Measurements from ENCODE around the gene PRIMA1. TPM values are rescaled to one million over a fixed set of nuclear protein-coding genes. Genes with fewer than 3 reads are reported as not detected.

PRIMA1 gene
- total RNA-seq, 2 donors from 2014 or later, result not detected

DNA sequence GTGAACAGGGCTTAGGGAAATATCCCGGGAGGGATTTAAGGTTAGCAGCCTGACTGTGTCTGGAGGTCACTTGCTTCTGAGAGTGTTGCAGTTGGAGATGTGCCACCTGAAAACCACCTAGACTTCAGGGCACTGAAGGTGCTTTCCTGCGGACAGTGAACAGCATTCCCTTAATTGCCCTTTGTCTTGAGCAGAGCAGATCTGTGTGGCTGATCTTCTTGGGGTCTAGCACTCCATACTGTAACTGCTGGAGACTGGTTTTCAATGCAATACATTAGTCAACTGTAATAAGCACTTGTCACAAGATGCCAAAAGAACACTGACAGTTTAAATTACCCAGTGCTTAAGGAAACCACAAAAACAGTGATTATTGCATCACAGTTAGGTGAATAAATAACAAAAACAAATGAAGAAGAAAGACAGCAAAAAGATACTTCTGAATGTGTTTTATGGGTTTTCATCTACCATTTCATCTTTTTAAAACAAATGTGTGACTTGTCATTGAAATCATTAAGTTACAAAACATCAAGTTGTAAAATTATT is 111.8 kb downstream of the PRIMA1 start:
- DNase-seq (no peak), ATAC-seq (replicated peaks in 1 of 2) (no peak)
- Mint-ChIP-seq H3K9me3 (no peaks in the 10 kb centered on the region), H3K4me3 (no peak overlapping the region), H3K27me3 (ENCODE audit: low read depth) (peaks cover 28% of the 10 kb centered on the region), H3K4me1 (ENCODE audit: low read depth) (no peaks in the 10 kb centered on the region), H3K36me3 (ENCODE audit: insufficient read depth in 2 of 2) (no peaks in the 10 kb centered on the region), H3K27ac (no peak overlapping the region)

DNA sequence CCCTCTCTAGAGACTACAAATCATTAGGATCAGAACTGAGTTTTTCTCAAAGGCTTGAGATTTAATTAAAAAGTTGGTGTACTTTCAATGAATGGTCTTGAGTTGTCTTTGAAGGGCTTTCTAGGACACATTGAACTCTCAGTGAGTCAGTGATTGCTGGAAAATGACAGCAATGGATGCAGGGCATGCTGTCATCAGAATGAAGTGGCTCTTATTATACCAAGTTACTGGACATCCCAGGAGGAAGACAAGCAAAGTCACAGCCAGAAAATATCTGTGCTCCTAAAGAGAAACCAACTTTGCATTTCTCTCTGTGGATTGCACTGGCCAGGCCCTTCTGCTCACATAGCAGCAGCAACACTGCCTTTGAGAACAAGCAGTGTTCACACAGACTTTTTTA is 112.6 kb downstream of the PRIMA1 start:
- ATAC-seq (replicated peaks in 1 of 2) (no peak), DNase-seq (no peak)
- Mint-ChIP-seq H3K27me3 (ENCODE audit: low read depth) (peaks cover 28% of the 10 kb centered on the region), H3K4me3 (no peak overlapping the region), H3K36me3 (ENCODE audit: insufficient read depth in 2 of 2) (no peaks in the 10 kb centered on the region), H3K27ac (no peak overlapping the region), H3K9me3 (no peaks in the 10 kb centered on the region), H3K4me1 (ENCODE audit: low read depth) (no peaks in the 10 kb centered on the region)

DNA sequence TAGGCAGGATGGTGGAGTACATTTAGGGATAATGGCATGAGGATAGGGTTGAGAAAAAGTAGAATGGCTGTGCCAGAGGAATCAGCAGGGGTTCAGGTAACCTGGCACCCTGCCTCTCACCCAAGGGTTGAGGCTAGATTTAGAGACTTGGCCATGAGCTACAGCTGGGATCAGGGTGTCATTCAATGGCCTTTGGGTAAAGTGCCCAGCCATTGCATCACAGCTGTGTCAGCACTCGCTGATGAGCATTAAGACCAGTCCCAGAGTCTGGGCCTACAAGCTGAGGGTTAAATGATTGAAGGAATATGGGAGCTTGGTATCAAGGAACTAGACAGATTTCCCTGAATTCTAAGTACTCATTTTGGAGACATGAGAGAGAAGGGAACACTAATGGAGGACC is 113.9 kb downstream of the PRIMA1 start:
- Mint-ChIP-seq H3K36me3 (ENCODE audit: insufficient read depth in 2 of 2) (no peaks in the 10 kb centered on the region), H3K4me3 (no peak overlapping the region), H3K9me3 (no peaks in the 10 kb centered on the region), H3K27me3 (ENCODE audit: low read depth) (peaks cover 21% of the 10 kb centered on the region), H3K27ac (no peak overlapping the region), H3K4me1 (ENCODE audit: low read depth) (no peaks in the 10 kb centered on the region)
- no peak for DNase-seq
- no peak for ATAC-seq (replicated peaks in 1 of 2)

GRCh38 chr14:93669632-93670031 is 118.7 kb downstream of the PRIMA1 start:
- no peak overlapping the region for H3K4me3 Mint-ChIP-seq
- DNase-seq (no peak), ATAC-seq (replicated peaks in 1 of 2) (no peak)
- no peak overlapping the region for H3K27ac Mint-ChIP-seq
- peaks cover 7 to 12% of the 10 kb centered on the region in 2 donors for H3K36me3 Mint-ChIP-seq (ENCODE audit: insufficient read depth in 2 of 2)
- no peaks in the 10 kb centered on the region for H3K4me1 Mint-ChIP-seq (ENCODE audit: low read depth)
- peaks cover 35% of the 10 kb centered on the region for H3K27me3 Mint-ChIP-seq (ENCODE audit: low read depth)
- peaks cover 6 to 11% of the 10 kb centered on the region in 2 donors for H3K9me3 Mint-ChIP-seq

Other genes with a start within 250 kb of the PRIMA1 start
- not detected for gene FAM181A, start 138.9 kb upstream of the PRIMA1 start, total RNA-seq
- 10 to 100 TPM; 43.3 to 45.6 TPM for gene ASB2, start 188.1 kb upstream of the PRIMA1 start, total RNA-seq
- 1 to 10 TPM; 1.6 to 2.2 TPM for gene CCDC197, start 208.8 kb upstream of the PRIMA1 start, total RNA-seq
- gene OTUB2, start 237.9 kb upstream of the PRIMA1 start, total RNA-seq, result 1 to 10 TPM; 1.9 to 2.1 TPM

Data from activated T-cell treated with anti-CD3 and anti-CD28 coated beads, Interleukin-2, amount 50 U/mL, for 72 hours (primary cell).